Measurements from ENCODE around the gene LGALS7B.
"Not testable (repeated sequence)": the region's sequence is repeated elsewhere in the genome, so short reads cannot be mapped to it uniquely, and the experiment has no call there.

The LGALS7B gene

DNA sequence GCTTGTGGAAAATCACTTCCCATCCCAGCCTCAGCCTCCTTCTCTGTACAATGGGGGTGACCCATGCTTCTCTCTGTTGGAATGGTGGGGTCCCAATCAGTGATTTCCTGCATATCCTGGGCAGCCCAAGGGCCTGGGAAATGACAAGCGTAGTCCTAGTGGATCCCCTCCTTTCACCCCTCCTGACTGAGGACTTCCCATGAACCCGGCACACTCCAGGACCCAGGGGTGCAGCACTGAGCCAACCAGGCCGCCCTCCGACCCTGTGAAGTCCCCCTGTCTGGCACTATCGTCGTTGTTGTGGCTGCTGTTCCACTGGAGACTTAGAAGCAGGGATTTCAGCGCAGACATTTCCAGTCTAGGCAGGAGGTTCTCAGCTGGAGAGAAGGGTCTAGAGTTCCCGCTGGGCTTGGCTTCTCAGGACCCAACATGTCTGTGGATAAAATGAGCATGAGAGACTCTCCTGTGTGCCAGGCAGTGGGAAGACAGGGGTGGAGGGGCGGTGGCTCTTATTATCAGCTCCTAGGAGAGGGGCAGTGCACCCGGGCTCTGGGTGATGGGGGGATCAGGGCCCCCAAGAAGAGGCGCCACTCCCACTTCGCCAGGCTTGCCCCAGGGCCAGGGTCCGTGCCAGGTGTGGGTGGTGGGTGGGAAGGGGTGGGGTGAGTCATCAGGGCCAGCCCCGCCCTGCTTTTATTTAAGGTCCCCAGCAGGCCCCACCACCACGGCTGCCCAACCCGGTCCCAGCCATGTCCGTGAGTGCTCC is at the start of gene LGALS7B:
TSS of gene LGALS7B (plus strand) at position 723 of the 766 bp plus-strand sequence. CDS start at position 750, 27 bp downstream.
- no peak for DNase-seq (ENCODE audit: low spot score)

DNA sequence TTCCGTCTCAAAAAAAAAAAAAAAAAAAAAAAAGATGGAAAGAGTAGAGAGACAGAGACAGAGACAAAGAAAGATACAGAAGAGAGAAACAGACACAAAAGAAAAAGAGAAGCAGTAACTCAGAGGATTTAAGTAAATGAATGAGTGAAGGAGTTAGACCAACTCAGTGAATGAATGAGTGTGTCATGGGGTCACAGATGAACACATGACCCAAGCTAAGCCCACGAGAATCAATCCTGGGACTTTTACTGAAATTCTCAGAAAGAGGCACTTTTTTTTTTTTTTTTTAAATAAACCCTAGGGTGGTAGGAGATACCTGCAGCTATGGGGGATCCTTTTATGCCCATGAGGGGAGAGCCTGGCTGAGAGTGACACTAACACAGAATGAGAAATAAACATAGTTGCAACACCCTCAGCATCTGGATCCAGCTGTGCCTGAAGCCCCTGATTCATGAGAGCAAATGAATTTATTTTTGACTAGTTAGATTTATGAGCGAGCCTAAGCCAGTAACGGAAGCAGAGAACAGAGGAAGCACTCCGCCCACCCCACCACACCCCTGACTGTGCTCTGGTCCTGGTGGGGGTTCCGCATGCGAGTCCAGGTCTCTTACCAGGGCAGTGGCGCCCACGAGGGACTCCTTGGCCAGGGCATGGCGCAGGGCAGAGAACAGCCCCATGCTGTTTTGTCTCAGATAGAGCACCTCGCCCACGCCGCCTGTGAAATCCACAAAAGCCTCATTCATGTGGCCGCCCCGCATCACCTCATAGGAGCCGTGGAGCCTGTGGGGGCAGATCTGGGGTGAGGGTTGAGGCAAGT is 49.4 kb upstream of the LGALS7B start:
- DNase-seq (ENCODE audit: low spot score), result no peak

DNA sequence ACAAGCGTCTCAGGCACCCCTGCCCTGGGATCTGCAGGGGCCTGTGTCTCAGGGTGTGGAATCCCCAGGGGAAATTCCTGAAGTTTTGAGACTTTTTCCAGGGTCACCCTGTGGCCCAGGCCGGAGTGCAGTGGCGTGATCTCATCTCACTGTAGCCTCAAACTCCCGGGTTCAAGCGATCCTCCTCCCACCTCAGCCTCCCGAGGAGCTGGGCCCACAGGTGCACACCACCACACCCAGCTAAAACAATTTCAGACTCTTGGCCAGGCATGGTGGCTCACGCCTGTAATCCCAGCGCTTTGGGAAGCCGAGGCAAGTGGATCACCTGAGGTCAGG is 48.8 kb upstream of the LGALS7B start:
- no peak for DNase-seq (ENCODE audit: low spot score)

DNA sequence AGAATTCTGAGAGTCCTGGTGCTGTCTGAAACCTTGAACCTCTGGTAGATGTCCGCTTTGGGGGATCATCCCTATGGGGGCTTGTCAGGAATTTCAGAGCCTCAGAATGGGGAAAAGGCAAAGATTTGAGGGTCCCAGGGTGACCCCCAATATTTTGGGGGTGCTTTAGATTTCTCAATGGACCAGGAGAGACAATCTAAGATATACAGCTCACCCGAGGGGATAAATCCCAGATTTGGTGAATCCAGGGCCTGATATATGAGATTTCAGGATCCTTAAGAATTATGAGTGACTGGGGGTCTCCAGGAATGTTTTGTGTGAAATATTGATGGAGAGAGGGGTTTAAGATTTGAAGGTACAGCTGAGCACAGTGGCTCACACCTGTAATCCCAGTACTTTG is 48.1 kb upstream of the LGALS7B start:
- no peak for DNase-seq (ENCODE audit: low spot score)

DNA sequence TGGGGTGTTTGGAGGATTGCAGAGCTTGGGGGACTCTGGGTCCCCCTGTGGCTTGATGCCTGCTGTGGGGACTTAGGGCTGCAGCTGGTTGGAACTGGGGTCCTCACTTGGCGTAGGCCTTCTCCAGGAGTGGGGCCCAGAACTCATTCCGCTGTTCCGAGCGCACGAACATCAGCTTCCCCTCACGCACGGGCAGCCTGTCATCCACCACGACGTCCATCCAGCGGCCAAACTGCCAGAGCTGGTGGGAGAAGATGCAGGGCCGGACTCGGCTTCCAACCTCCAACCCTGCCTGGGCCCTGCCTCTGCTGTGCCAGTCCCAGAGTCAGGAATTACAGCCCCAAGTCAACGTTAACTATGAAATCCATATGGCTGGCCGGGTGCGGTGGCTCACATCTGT is 47.3 kb upstream of the LGALS7B start:
- no peak for DNase-seq (ENCODE audit: low spot score)

DNA sequence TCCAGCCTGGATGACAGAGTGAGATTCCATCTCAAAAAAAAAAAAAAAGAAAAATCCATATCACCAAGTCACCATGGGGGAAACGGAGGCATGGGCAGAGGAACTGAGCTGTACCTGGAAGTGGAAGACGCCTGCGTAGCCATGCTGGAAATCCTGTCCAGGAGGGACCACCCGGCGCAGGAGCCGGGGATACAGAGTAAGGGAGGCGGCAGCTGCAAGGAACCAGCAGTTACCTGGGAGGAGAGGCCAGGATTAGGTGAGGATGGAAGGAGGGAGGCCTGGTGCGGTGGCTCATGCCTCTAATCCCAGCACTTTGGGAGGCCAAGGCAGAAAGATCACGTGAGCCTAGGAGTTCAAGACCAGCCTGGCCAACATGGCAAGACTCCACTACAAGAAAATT is 46.7 kb upstream of the LGALS7B start:
- no peak for DNase-seq (ENCODE audit: low spot score)

DNA sequence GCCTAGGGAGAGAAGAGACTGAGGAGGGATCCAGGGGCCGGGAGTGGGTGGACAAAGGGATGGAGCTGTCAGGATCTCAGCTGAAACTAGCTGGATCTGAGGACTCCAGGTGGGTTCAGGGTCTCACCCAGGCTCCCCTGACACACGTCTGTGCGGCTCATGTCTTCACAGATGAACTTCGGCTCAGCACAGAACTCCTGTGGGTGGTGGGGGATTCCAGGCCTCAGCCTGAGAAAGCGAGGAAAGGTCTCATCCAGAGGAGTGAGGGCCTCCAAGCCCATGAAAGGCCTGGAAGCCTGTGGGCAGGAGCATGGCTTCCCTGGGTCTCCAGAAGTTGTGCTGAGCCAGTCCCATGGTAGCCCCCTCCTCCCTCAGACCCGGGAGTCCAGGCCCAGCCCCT is 46.1 kb upstream of the LGALS7B start:
- DNase-seq (ENCODE audit: low spot score), result no peak

DNA sequence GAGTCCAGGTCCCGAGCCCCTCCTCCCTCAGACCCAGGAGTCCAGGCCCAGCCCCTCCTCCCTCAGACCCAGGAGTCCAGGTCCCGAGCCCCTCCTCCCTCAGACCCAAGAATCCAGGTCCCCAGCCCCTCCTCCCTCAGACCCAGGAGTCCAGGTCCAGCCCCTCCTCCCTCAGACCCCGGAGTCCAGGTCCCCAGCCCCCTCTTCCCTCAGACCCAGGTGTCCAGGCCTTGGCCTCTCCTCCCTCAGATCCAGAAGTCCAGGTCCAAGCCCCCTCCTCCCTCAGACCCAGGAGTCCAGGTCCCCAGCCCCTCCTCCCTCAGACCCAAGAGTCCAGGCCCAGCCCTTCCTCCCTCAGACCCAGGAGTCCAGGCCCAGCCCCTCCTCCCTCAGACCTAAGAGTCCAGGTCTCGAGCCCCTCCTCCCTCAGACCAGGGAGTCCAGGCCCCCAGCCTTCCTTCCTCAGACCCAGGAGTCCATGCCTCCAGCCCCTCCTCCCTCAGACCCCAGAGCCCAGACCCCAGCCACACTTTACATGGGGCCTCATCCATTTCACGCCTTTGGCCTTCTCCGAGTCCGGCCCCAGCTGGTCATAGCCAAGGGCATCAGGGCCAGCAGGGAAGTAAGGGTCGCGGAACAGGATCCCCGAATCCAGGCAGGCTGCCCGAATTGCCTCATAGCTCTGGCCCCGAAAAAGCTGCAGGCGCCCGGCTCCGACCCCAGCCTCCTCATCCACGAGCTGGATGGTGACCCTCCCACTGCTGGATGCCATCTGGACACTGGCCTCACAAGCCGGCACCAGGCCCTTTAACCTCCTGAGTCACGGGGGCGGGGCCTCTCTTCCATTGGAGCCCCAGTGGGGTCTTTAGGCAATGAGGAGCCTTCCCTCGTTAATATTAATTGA is 45.4 kb upstream of the LGALS7B start:
- DNase-seq (ENCODE audit: low spot score), result no peak

DNA sequence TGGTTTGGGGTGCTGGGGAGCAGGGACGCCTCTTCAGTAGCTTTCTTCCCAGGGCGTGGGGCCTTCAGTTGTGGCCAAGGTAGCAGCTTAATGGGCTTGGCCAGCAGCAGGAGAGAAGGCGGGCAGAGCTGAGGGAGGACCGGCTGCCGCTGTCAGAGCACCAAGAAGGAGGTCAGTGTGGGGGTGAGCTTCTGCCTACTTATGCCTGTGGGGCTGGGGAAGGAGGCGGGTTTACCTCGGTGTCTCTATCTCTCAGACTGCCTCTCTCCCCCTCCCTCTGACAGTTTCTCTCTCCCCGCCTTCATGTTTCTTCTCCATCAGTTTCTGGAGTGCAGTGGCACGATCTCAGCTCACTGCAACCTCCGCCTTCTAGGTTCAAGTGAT is 44.7 kb upstream of the LGALS7B start, which contains the start of gene CAPN12:
TSS of gene CAPN12 (minus strand) at position 177 of the 384 bp plus-strand sequence. CDS start 309 bp downstream, outside the sequence.
- no peak for DNase-seq (ENCODE audit: low spot score)

DNA sequence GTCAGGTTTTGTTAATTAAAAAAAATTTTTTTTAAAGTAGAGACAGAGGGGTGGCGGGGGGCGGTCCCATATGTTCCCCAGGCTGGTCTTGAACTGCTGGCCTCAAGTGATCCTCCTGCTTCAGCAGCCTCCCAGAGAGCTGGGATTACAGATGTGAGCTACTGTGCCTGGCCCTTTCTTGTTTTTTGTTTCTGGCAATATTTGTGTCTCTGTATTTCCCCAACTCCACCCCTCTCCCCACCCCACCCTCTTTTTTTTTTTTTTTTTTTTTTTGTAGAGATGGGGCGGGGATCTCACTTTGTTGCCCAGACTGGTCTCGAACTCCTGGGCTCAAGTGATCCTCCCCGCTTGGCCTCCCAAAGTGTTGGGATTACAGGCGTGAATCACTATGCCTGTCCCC is 44.1 kb upstream of the LGALS7B start:
- DNase-seq (ENCODE audit: low spot score), result no peak

DNA sequence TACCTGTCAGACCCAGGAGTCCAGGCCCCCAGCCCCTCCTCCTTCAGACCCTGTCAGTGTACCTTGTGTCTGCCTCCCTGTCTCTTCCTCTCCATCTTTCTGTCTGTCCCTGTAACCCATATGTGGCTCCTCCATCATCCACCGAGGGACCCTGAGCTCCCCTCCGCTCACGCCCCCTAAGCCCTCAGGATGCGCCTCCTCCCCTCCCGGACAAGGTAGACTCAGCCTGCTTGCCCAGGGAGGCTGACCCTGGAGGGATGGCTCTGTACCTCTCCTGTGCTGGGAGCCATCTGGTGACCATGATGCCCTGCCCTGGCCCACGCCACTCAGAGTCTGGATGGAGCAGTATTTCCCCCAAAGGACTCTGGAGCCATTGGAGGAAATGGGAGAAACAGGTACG is 43.7 kb upstream of the LGALS7B start:
- DNase-seq (ENCODE audit: low spot score), result no peak

DNA sequence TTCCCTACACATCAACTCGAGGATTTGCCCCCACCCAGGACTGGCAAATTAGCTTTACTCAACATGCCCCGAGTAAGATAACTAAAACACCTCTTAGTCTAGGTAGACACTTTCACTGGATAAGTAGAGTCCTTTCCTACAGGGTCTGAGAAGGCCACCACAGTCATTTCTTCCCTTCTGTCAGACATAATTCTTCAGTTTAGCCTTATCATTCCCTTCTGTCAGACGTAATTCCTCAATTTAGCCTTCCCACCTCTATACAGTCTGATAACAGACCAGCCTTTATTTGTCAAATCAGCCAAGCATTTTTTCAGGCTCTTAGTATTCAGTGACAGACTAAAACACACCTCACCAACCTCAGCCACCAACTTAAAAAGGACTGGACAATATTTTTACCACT is 35.2 kb upstream of the LGALS7B start:
- not testable (repeated sequence) for DNase-seq (ENCODE audit: low spot score)

DNA sequence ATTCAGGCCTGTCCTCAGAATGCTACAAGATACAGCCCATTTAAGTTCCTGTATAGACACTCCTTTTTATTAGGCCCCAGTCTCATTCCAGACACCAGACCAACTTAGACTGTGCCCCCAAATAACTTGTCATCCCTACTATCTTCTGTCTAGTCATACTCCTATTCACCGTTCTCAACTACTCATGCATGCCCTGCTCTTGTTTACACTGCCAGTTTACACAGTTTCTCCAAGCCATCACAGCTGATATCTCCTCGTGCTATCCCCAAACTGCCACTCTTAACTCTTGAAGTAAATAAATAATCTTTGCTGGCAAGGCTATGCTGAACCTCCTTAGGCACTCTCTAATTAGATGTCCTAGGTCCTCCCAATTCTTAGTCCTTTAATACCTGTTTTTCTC is 34.8 kb upstream of the LGALS7B start:
- not testable (repeated sequence) for DNase-seq (ENCODE audit: low spot score)

DNA sequence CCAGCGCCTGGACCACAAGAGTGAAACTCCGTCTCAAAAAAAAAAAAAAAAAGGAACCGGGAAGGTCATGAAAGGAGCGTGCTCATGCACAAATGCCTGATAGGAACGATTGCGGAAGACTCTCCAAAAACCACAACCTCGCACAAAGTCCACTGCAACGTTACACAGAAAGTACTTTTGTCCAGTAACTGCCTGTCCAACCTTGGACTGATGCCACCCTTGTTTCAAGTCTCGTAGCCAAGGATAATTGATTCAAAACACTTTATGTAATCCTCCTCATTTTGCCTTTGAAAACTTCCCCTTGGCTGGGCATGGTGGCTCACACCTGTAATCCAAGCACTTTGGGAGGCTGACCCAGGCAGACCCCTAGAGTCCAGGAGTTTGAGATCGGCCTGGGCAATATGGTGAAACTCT is 29.4 kb upstream of the LGALS7B start:
- no peak for DNase-seq (ENCODE audit: low spot score)

DNA sequence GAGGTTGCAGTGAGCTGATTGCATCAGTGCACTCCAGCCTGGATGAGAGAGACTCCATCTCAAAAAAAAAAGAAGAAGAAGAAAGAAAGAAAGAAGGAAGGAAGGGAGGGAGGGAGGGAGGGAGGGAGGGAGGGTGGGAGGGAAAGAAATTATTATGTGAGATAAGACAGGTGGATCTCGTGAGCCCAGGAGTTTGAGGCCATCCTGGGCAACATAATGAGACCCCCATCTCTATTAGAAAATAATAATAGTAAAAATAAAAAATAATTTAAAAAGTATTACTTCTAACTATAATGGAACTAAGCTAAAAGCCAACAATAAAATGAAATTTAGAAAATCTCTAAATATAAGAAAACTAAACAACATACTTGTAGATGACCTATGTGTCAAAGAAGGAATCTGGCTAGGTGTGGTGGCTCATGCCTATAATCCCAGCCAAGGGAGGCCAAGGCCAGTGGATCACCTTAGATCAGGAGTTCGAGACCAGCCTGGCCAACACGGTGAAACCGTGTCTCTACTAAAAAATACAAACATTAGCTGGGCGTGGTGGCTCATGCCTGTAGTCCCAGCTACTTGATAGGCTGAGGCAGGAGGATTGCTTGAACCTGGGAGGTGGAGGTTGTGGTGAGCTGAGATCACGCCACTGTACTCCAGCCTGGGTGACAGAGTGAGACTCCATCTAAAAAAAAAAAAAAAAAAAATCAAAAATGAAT is 28.0 kb upstream of the LGALS7B start:
- not testable (repeated sequence) for DNase-seq (ENCODE audit: low spot score)

DNA sequence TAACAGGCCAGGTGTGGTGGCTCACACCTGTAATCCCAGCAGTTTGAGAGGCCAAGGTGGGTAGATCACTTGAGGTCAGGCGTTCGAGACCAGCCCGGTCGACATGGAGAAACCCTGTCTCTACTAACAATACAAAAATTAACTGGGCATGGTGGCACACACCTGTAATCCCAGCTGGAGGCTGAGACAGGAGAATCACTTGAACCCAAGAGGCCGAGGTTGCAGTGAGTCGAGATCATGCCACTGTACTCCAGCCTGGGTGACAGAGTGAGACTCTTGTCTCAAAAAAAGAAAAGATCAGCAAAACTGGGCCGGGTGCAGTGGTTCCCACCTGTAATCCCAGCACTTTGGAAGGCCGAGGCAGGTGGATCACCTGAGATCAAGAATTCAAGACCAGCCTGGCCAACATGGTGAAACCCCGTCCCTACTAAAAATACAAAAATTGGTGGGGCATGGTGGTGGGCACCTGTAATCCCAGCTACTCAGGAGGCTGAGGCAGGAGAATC is 27.1 kb upstream of the LGALS7B start:
- DNase-seq (ENCODE audit: low spot score), result not testable (repeated sequence)

DNA sequence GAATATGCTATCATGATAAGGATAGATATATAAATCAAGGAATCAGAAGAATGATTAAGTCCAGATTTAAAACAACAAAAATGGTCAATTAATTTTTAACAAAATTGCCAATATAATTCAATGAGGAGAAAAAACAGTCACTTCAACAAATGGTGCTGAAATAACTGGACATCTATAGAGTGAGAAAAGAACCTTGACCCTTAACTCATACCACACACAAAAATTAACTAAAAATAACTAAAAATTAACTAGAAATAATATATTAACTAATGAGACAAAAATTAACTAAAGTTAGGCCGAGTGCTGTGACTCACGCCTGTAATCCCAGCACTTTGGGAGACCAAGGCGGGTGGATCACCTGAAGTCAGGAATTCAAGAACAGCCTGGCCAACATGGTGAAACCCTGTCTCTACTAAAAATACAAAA is 25.2 kb upstream of the LGALS7B start:
- no peak for DNase-seq (ENCODE audit: low spot score)

DNA sequence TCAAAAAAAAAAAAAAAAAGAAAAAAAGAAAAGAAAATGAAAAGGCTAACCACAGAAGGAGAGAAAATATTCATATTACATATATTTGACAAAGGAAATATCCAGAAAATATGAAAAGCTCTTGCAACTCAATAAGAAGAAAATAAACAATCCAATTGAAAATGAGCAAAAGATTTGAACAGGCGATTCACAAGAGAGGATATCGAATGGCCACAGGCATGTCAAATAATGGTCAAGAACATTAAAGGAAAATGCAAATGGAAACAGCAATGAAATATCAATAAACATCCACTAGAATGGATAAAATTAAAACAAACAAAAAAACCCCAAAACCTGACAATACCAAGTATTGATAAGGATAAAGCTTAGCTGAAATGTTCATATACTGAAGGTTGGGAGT is 23.8 kb upstream of the LGALS7B start:
- no peak for DNase-seq (ENCODE audit: low spot score)

DNA sequence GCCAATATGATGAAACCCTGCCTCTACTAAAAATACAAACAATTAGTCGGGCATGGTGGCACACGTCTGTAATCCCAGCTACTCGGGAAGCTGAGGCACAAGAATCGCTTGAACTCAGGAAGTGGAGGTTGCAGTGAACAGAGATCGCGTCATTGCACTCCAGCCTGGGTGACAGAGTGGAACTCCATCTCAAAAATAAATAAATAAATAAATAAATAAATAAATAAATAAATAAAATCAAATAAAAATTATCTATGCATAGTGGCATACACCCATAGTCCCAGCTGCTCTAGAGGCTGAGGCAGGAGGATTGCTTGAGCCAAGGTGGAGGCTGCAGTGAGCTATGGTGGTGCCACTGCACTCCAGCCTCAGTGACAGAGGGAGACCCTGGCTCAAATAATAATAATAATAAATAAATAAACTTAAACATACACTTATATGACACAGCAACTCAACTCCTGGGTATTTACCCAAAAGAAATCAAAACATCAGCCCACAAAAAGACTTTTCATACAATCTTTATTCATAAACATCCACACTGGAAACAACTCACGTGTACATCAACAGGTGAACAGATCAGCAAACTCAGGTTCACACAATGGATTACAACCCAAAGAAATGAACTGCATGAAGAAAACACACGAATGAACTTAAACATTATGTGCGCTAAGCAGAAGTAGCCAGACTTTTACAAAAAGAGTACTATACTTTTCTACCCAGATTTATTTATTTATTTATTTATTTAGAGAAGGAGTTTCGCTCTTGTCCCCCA is 22.5 kb upstream of the LGALS7B start:
- DNase-seq (ENCODE audit: low spot score), result no peak

DNA sequence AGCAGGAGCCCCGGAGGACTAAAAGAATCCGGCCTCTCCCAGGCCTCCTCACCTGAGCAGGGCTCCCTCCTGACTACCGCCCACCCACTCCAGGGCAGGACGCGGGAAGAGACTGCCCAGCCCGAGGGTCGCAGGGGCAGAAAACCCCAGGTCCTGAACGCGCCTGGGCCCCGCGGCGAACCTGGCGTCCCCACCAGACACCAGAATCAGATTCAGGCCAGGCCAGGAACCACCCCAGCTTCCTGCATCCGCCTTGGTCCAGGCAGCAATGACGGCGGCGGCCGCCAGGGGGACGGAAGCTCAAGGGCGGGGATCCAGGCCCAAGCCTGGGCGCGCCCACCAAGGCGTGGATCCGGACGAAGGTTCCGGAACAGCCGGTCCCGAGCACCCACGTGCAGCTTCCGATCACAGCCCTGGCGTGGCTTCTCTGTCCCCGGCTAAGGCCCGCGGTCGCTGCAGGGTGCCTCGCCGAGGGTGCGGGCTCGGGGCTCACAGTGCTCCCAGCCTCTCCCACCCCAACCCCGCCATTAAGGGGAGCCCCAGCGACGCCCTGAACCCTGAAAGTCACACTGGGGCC is 19.3 kb upstream of the LGALS7B start:
- DNase-seq (ENCODE audit: low spot score), result peak; percentile 80

Data from NAMALWA (cell line).